OCI-LY7 (cell line): Measurements from ENCODE around the gene ROBO2. TPM values are rescaled to one million over a fixed set of nuclear protein-coding genes. Genes with fewer than 3 reads are reported as not detected.

Experiments used
- BruUV-seq: library from RNA; stranded (reverse); fragments of 400-500 nt; replicated peaks from 2 replicates; lab custom pipeline; 2021; lab: Mats Ljungman, UMichigan
- CTCF ChIA-PET: fragments of 300-600 bp; sonication (Branson Sonifier 250); formaldehyde crosslinking; loops from one replicate; lab custom pipeline; 2022; ENCODE audit warnings: antibody characterized with exemption; ENCODE audit not compliant: unreplicated experiment; lab: Charles Lee
- POLR2A ChIA-PET: fragments of 300-600 bp; sonication (Branson Sonifier 250); formaldehyde crosslinking; loops from one replicate; lab custom pipeline; 2022; ENCODE audit warnings: antibody characterized with exemption; lab: Charles Lee
- DNase-seq: peaks from one replicate; pipeline ENCODE4 v3.0.0-alpha.2; 2015; ENCODE audit warnings: low spot score
- H2AFZ ChIP-seq: fragments of 200-600 bp; sonication (generic), shearing (Covaris generic); 2 replicates; pipeline ENCODE4 v1.6.1; 2014; ENCODE audit warnings: mild to moderate bottlenecking, antibody characterized with exemption, low read length, moderate library complexity
- H3K27ac ChIP-seq: fragments of 200-600 bp; sonication (generic); 2 replicates; pipeline ENCODE4 v1.5.1; 2014; ENCODE audit warnings: mixed run types, low read depth, mild to moderate bottlenecking, moderate library complexity, low read length, inconsistent platforms; ENCODE audit not compliant: poor library complexity, severe bottlenecking
- H3K36me3 ChIP-seq: fragments of 200-600 bp; sonication (generic); 2 replicates; pipeline ENCODE4 v1.6.1; 2014; ENCODE audit warnings: mild to moderate bottlenecking, antibody characterized with exemption, low read length, moderate library complexity, mixed read lengths; ENCODE audit not compliant: insufficient read depth
- H3K4me1 ChIP-seq: fragments of 200-600 bp; sonication (generic); 2 replicates; pipeline ENCODE4 v1.5.1; 2014; ENCODE audit warnings: mild to moderate bottlenecking, low read length; ENCODE audit not compliant: insufficient read depth, poor library complexity, severe bottlenecking
- H3K4me2 ChIP-seq: fragments of 200-600 bp; sonication (generic); 2 replicates; pipeline ENCODE4 v1.6.1; 2014; ENCODE audit warnings: mild to moderate bottlenecking, low read length
- H3K4me3 ChIP-seq: fragments of 200-600 bp; sonication (generic); 2 replicates; pipeline ENCODE4 v1.5.1; 2014; ENCODE audit warnings: mild to moderate bottlenecking, low read depth, low read length; ENCODE audit not compliant: poor library complexity, severe bottlenecking
- H3K79me2 ChIP-seq: fragments of 200-600 bp; sonication (generic); 2 replicates; pipeline ENCODE4 v1.6.1; 2016; ENCODE audit warnings: low read depth, mild to moderate bottlenecking, low read length, moderate library complexity, mixed read lengths; ENCODE audit not compliant: insufficient read depth
- H3K9me2 ChIP-seq: fragments of 200-600 bp; sonication (generic); 2 replicates; pipeline ENCODE4 v1.6.1; 2016; ENCODE audit warnings: mild to moderate bottlenecking, low read length, mixed read lengths; ENCODE audit not compliant: insufficient read depth
- H3K9me3 ChIP-seq: fragments of 200-600 bp; sonication (generic); 2 replicates; pipeline ENCODE4 v1.6.1; 2014; ENCODE audit warnings: mild to moderate bottlenecking, mixed run types, low read length, mixed read lengths
- H4K20me1 ChIP-seq: fragments of 200-600 bp; sonication (generic); 2 replicates; pipeline ENCODE4 v1.6.1; 2014; ENCODE audit warnings: mild to moderate bottlenecking, antibody characterized with exemption, low read length, moderate library complexity, mixed read lengths; ENCODE audit not compliant: insufficient read depth
- EZH2phosphoT487 ChIP-seq: fragments of 200-600 bp; sonication (generic); IDR thresholded peaks from 2 replicates; pipeline ENCODE4 v1.6.1; 2018; ENCODE audit warnings: low read depth, borderline replicate concordance, mild to moderate bottlenecking, mixed run types, antibody characterized with exemption, low read length, moderate library complexity, mixed read lengths
- intact Hi-C: fragments of 100-400 bp; cut with micrococcal nuclease; formaldehyde crosslinking; loops from one replicate; pipeline ENCODE4 v1.10.0; 2022; ENCODE audit not compliant: unreplicated experiment
- total RNA-seq, 2 experiments: library from RNA; depleted of rRNA in 1 of 2; stranded (reverse); fragments of >200 nt in 1 of 2; shearing (Covaris generic) in 1 of 2; gene quantifications; 2 replicates each; pipeline ENCODE4 v1.2.3, GENCODE V29; 2014 to 2022
- TF ChIP-seq, protein P1 (sequence below): fragments of 200-600 bp; sonication (generic); conservative IDR thresholded peaks from 2 replicates; pipeline ENCODE4 v1.5.1; 2014; ENCODE audit warnings: mild to moderate bottlenecking, antibody characterized with exemption, low read length, moderate library complexity, mixed read lengths

Gene ROBO2
- total RNA-seq, 2 experiments from 2014 or later = 0.06 to 4.8 TPM

DNA sequence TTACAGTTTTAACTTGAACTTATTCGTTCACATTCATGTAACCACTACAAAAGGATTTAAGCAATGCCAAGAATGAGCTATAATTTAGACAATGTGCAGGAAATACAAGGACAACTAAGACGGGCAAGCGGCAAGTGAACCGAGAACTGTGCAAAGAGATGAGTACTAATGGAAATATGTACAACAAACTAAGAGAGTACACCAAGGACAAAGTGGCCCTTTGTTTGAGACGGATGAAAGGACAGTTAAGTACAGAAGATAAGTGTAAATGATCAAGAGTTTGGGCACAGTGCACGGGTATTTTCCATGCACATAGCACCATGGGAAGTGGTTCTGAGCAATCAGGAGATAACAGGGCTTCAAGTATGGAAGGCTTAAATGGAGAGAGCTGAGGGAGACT lies 281.7 kb downstream of the ROBO2 start:
- Histone ChIP-seq H3K9me3 (no peaks in the 10 kb centered on the region), H3K4me1 (no peaks in the 10 kb centered on the region), H3K4me3 (no peak overlapping the region), H4K20me1 (no peaks in the 10 kb centered on the region), H3K79me2 (no peaks in the 10 kb centered on the region), H3K36me3 (no peaks in the 10 kb centered on the region), H3K4me2 (no peak overlapping the region), H2AFZ (no peak overlapping the region), H3K9me2 (no peaks in the 10 kb centered on the region), H3K27ac (no peak overlapping the region)
- no TSS peak for BruUV-seq
- intact Hi-C loops = loop anchor here (10.0 kb wide), 1 partner anchor 1323 kb away; no protein-coding TSS in a partner anchor
- ChIA-PET CTCF (no interaction called here), POLR2A (no interaction called here)
- TF ChIP-seq, protein P1, sequence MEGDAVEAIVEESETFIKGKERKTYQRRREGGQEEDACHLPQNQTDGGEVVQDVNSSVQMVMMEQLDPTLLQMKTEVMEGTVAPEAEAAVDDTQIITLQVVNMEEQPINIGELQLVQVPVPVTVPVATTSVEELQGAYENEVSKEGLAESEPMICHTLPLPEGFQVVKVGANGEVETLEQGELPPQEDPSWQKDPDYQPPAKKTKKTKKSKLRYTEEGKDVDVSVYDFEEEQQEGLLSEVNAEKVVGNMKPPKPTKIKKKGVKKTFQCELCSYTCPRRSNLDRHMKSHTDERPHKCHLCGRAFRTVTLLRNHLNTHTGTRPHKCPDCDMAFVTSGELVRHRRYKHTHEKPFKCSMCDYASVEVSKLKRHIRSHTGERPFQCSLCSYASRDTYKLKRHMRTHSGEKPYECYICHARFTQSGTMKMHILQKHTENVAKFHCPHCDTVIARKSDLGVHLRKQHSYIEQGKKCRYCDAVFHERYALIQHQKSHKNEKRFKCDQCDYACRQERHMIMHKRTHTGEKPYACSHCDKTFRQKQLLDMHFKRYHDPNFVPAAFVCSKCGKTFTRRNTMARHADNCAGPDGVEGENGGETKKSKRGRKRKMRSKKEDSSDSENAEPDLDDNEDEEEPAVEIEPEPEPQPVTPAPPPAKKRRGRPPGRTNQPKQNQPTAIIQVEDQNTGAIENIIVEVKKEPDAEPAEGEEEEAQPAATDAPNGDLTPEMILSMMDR = no peak
- no peak for TF ChIP-seq EZH2phosphoT487
- no peak for DNase-seq

DNA sequence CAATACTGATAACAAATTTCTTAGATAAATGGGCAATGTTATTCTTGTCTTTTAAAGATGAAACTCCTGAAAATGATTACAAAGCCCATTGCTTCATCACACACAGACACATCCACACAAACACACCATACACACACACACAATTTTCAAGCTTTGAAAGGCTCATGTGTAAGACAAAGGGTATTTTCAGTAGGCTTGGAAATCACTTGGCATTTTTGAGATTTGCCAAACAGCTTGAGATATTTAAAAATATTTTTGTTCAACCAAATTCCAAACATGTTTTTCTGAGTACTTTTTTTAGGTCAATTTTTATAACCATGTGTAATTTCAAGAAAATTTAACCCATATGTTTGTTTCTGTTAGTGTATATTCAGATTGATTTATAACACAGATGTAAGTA lies 283.7 kb downstream of the ROBO2 start:
- BruUV-seq = no TSS peak
- no peaks in the 10 kb centered on the region for H3K4me1 ChIP-seq
- H3K36me3 ChIP-seq = no peaks in the 10 kb centered on the region
- H3K79me2 ChIP-seq = no peaks in the 10 kb centered on the region
- TF ChIP-seq, protein P1 = no peak
- TF ChIP-seq EZH2phosphoT487 = no peak
- no peaks in the 10 kb centered on the region for H3K9me2 ChIP-seq
- CTCF ChIA-PET = no interaction called here
- no peak overlapping the region for H3K4me3 ChIP-seq
- H3K4me2 ChIP-seq = no peak overlapping the region
- H4K20me1 ChIP-seq = no peaks in the 10 kb centered on the region
- intact Hi-C loops = loop anchor here (10.0 kb wide), 1 partner anchor 1321 kb away; no protein-coding TSS in a partner anchor
- no peaks in the 10 kb centered on the region for H3K9me3 ChIP-seq
- no peak overlapping the region for H3K27ac ChIP-seq
- no peak overlapping the region for H2AFZ ChIP-seq
- POLR2A ChIA-PET = no interaction called here
- no peak for DNase-seq

DNA sequence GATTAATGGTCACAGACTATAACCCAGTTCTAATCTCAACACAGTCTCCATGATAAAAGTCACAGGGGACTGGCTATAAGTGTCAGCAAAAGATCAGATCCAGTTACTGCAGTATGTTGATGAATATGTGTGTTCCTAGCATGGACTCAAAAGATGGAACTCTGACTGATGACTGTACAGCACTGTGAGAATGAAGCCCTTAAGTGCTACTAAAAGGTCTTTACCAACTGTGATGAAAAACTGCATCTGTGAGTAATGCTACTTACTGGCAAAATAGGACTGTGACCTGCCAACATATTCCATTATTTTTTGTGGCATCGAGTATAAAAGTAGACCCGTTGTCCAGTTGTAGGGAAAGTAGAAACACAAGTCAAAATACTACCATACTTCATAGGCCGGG lies 284.2 kb downstream of the ROBO2 start:
- no peaks in the 10 kb centered on the region for H4K20me1 ChIP-seq
- CTCF ChIA-PET = no interaction called here
- intact Hi-C loops = loop anchor here (10.0 kb wide), 1 partner anchor 1321 kb away; no protein-coding TSS in a partner anchor
- no peaks in the 10 kb centered on the region for H3K79me2 ChIP-seq
- H3K36me3 ChIP-seq = no peaks in the 10 kb centered on the region
- DNase-seq = no peak
- no peaks in the 10 kb centered on the region for H3K9me2 ChIP-seq
- no peak for TF ChIP-seq EZH2phosphoT487
- TF ChIP-seq, protein P1 = no peak
- BruUV-seq = no TSS peak
- H3K9me3 ChIP-seq = no peaks in the 10 kb centered on the region
- no peak overlapping the region for H3K4me2 ChIP-seq
- POLR2A ChIA-PET = interaction anchor here (0.6 kb wide), 1 partner anchor 1065 kb away, joined by 3 read pairs; no protein-coding TSS in a partner anchor
- H3K4me3 ChIP-seq = no peak overlapping the region
- no peak overlapping the region for H2AFZ ChIP-seq
- no peak overlapping the region for H3K27ac ChIP-seq
- H3K4me1 ChIP-seq = no peaks in the 10 kb centered on the region
